ENCODE measurements around the gene MED15. TPM values are rescaled to one million over a fixed set of nuclear protein-coding genes. Genes with fewer than 3 reads are reported as not detected.

Gene MED15
- total RNA-seq, 1 donor from 2014 or later = 38.1 TPM

GRCh38 chr22:20573833-20574615 lies 66.6 kb downstream of the MED15 start:
- intact Hi-C loops (cut with DNase I) = no loop called here
- ATAC-seq = no peak
- no peak for DNase-seq (ENCODE audit: missing footprints)

- ATAC-seq (no peak), DNase-seq (ENCODE audit: missing footprints) (no peak)
- intact Hi-C loops (cut with DNase I) = no loop called here
These were observed 67.5 kb downstream of the MED15 start for GRCh38 chr22:20574920-20575353.

GRCh38 chr22:20575724-20576444 lies 68.5 kb downstream of the MED15 start:
- intact Hi-C loops (cut with DNase I) = no loop called here
- DNase-seq (ENCODE audit: missing footprints) (no peak), ATAC-seq (no peak)

GRCh38 chr22:20576445-20576816 lies 69.0 kb downstream of the MED15 start:
- intact Hi-C loops (cut with DNase I) = no loop called here
- ATAC-seq = peak; percentile 30
- DNase-seq (ENCODE audit: missing footprints) = no peak

GRCh38 chr22:20577045-20577444 lies 69.6 kb downstream of the MED15 start:
- ATAC-seq (no peak), DNase-seq (ENCODE audit: missing footprints) (no peak)
- intact Hi-C loops (cut with DNase I) = no loop called here

- ATAC-seq (peak; percentile 29), DNase-seq (ENCODE audit: missing footprints) (no peak)
- intact Hi-C loops (cut with DNase I) = no loop called here
These were observed 70.2 kb downstream of the MED15 start for GRCh38 chr22:20577549-20577975.

- ATAC-seq = no peak
- DNase-seq (ENCODE audit: missing footprints) = no peak
- intact Hi-C loops (cut with DNase I) = no loop called here
These were observed 70.8 kb downstream of the MED15 start for GRCh38 chr22:20578192-20578591.

- no peak for DNase-seq (ENCODE audit: missing footprints)
- ATAC-seq = no peak
- intact Hi-C loops (cut with DNase I) = no loop called here
These were observed 71.3 kb downstream of the MED15 start for GRCh38 chr22:20578707-20579106.

- DNase-seq (ENCODE audit: missing footprints) (no peak), ATAC-seq (no peak)
- intact Hi-C loops (cut with DNase I) = no loop called here
These were observed 72.1 kb downstream of the MED15 start for GRCh38 chr22:20579273-20580120.

GRCh38 chr22:20580179-20580578 lies 72.8 kb downstream of the MED15 start:
- ATAC-seq (no peak), DNase-seq (ENCODE audit: missing footprints) (no peak)
- intact Hi-C loops (cut with DNase I) = no loop called here

- intact Hi-C loops (cut with DNase I) = no loop called here
- DNase-seq (ENCODE audit: missing footprints) = no peak
- ATAC-seq = no peak
These were observed 73.4 kb downstream of the MED15 start for GRCh38 chr22:20580611-20581502.

- intact Hi-C loops (cut with DNase I) = no loop called here
- no peak for DNase-seq (ENCODE audit: missing footprints)
- no peak for ATAC-seq
These were observed 74.2 kb downstream of the MED15 start for GRCh38 chr22:20581503-20582170.

- DNase-seq (ENCODE audit: missing footprints) (no peak), ATAC-seq (no peak)
- intact Hi-C loops (cut with DNase I) = no loop called here
These were observed 74.7 kb downstream of the MED15 start for GRCh38 chr22:20582171-20582511.

GRCh38 chr22:20582520-20583361 lies 75.3 kb downstream of the MED15 start:
- intact Hi-C loops (cut with DNase I) = no loop called here
- ATAC-seq = no peak

GRCh38 chr22:20583471-20583922 lies 76.1 kb downstream of the MED15 start:
- DNase-seq (ENCODE audit: missing footprints) = no peak
- intact Hi-C loops (cut with DNase I) = no loop called here

More at GRCh38 chr22:20582520-20583361, 75.3 kb downstream of the MED15 start:
- no peak for DNase-seq (ENCODE audit: missing footprints)

GRCh38 chr22:20584029-20584871 lies 76.8 kb downstream of the MED15 start:
- DNase-seq (ENCODE audit: missing footprints) (no peak), ATAC-seq (no peak)
- intact Hi-C loops (cut with DNase I) = no loop called here

More at GRCh38 chr22:20583471-20583922, 76.1 kb downstream of the MED15 start:
- no peak for ATAC-seq

All from Right ventricle myocardium inferior (tissue), 1 donor.